Spinal cord (tissue), 10 donors: ENCODE measurements around the gene RFTN1. TPM values are rescaled to one million over a fixed set of nuclear protein-coding genes. Genes with fewer than 3 reads are reported as not detected.

ENCODE experiments used
- DNase-seq, 6 donors: peaks; one replicate each; pipeline versions ENCODE4 v3.0.0 to v3.0.0-alpha.2; 2013 to 2015; ENCODE audit warnings: low spot score in 6 of 6, low read depth in 4 of 6
- H3K27ac ChIP-seq: one replicate; pipeline ENCODE4 v1.5.1; 2013; ENCODE audit warnings: low read depth, low read length, control low read depth
- H3K27me3 ChIP-seq: one replicate; pipeline ENCODE4 v1.6.1; 2013; ENCODE audit warnings: low read length; ENCODE audit not compliant: control insufficient read depth, insufficient read depth
- H3K36me3 ChIP-seq: one replicate; pipeline ENCODE4 v1.6.1; 2013; ENCODE audit warnings: low read length; ENCODE audit not compliant: control insufficient read depth, insufficient read depth
- H3K4me1 ChIP-seq: one replicate; pipeline ENCODE4 v1.6.1; 2013; ENCODE audit warnings: low read length; ENCODE audit not compliant: control insufficient read depth, insufficient read depth
- H3K4me3 ChIP-seq: one replicate; pipeline ENCODE4 v1.5.1; 2013; ENCODE audit warnings: low read depth, low read length, control low read depth
- H3K9me3 ChIP-seq: one replicate; pipeline ENCODE4 v1.6.1; 2013; ENCODE audit warnings: low read length; ENCODE audit not compliant: control insufficient read depth, insufficient read depth
- WGBS: methylation state at CpG from one replicate; pipeline ENCODE4 v1.1.5; 2013; ENCODE audit warnings: missing lambda C conversion rate; ENCODE audit not compliant: insufficient coverage; 5-methylcytosine and 5-hydroxymethylcytosine counted together
- polyA plus RNA-seq, 2 donors: library from polyadenylated mRNA; unstranded; fragments of 120-200 nt; gene quantifications; one replicate each; pipeline ENCODE4 v1.2.1, GENCODE V29; 2013; ENCODE audit not compliant: insufficient read length in 2 of 2
- total RNA-seq, 2 donors: library from RNA; depleted of rRNA in 1 of 2; stranded (reverse); fragments of 120-200 nt in 1 of 2; fragments of >200 nt in 1 of 2; gene quantifications; one replicate each; pipeline versions ENCODE4 v1.2.3 to v1.2.4, GENCODE V29; 2013 to 2014
- donor health status: healthy.

The RFTN1 gene
- total and polyA plus RNA-seq, 4 donors, result 15.6 to 26.8 (median 25.7) TPM

DNA sequence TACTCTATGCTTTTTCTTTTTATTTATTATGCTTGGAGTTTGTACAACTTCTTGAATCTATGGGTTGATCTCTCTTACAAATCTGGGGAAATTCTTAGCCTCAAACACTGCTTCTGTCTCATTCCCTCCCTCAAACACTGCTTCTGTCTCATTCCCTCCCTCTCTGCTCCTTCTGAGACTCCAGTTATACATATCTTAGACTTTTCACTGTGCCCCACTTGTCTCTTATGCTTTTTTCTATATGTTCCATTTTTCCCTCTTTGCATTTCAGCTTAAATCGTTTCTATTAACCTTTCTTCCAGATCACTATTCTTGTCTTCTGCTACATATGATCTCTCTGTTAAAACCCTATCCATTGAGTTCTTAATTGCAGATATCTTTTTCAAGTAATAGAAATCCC is 50.4 kb downstream of the RFTN1 start:
- Histone ChIP-seq H3K9me3 (no peaks in the 10 kb centered on the region), H3K4me3 (no peak overlapping the region), H3K27me3 (no peaks in the 10 kb centered on the region), H3K36me3 (no peaks in the 10 kb centered on the region), H3K27ac (no peak overlapping the region), H3K4me1 (peaks cover 3% of the 10 kb centered on the region)
- no peak for DNase-seq
- WGBS, result no CpG with 5 or more reads among the region's 1 CpG

GRCh38 chr3:16462679-16463078 is 50.8 kb downstream of the RFTN1 start:
- H3K9me3 ChIP-seq, result no peaks in the 10 kb centered on the region
- H3K4me3 ChIP-seq, result no peak overlapping the region
- WGBS, result 85% methylated on average over 3 of the region's 5 CpGs
- no peak overlapping the region for H3K27ac ChIP-seq
- DNase-seq, result no peak
- peaks cover 3% of the 10 kb centered on the region for H3K4me1 ChIP-seq
- H3K27me3 ChIP-seq, result no peaks in the 10 kb centered on the region
- no peaks in the 10 kb centered on the region for H3K36me3 ChIP-seq

GRCh38 chr3:16461463-16462245 is 51.8 kb downstream of the RFTN1 start:
- H3K27me3 ChIP-seq, result no peaks in the 10 kb centered on the region
- no peaks in the 10 kb centered on the region for H3K9me3 ChIP-seq
- H3K27ac ChIP-seq, result no peak overlapping the region
- no peaks in the 10 kb centered on the region for H3K36me3 ChIP-seq
- WGBS, result 65% methylated on average over 3 of the region's 3 CpGs
- no peak overlapping the region for H3K4me3 ChIP-seq
- peaks cover 3% of the 10 kb centered on the region for H3K4me1 ChIP-seq
- peak in 1 of 6 donors; percentile 70 for DNase-seq

- Histone ChIP-seq H3K27me3 (no peaks in the 10 kb centered on the region), H3K27ac (no peak overlapping the region), H3K9me3 (no peaks in the 10 kb centered on the region), H3K4me1 (peaks cover 3% of the 10 kb centered on the region), H3K4me3 (no peak overlapping the region), H3K36me3 (no peaks in the 10 kb centered on the region)
- WGBS, result 62% methylated on average over 3 of the region's 4 CpGs
- DNase-seq, result peak in 1 of 6 donors; percentile 86
These were observed 52.6 kb downstream of the RFTN1 start for GRCh38 chr3:16460886-16461285.

DNA sequence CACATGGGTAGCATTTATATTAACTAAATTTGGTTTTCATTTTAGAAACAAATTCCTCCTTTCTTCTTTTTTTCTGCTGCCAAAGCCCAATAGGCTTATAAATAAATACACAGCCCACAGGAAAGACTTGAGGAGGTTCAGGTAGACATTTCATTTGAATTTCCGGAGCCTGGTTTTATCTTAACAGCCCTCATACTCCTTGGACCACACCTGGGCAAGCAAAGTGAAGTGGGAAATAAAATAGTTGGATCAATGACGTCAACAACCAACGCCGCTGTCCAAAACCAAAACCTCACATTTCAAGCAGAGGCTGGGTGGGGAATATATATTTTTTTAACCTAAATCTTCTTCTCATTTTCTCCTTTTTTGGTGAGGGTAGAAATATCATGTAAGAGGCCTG is 53.2 kb downstream of the RFTN1 start:
- Histone ChIP-seq H3K36me3 (no peaks in the 10 kb centered on the region), H3K4me1 (peaks cover 3% of the 10 kb centered on the region), H3K27me3 (no peaks in the 10 kb centered on the region), H3K27ac (no peak overlapping the region), H3K9me3 (no peaks in the 10 kb centered on the region), H3K4me3 (no peak overlapping the region)
- no peak for DNase-seq
- WGBS, result no CpG with 5 or more reads among the region's 4 CpGs

DNA sequence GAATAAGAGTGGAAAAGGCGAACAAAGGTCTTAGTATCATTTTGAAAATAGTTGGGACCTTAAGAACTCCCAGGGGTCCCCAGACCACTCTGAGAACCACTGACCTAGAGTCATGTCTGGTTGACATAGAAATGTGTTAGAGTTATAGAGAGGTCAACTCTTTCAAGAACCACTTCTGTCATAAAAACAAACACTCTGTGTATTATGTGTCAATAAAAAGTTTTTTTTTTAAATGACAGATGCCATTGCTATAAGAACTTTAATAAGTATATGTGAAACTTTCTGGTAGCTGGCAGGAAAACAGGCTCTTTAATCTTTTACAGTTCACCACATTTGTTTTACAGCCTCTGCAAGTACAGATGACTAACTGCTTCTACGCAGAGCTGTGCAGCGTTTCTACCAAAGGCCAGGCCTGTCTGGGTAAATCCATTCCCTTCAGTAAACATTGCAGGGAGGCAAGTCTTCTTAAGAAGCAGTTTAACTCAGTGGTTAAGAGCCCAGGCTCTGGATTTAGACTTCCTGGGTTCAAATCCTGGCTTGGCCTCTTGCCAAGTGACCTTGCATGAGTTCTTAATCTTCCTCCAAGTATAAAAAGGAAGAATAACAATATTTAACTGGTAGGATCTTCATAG is 56.6 kb downstream of the RFTN1 start:
- no peak overlapping the region for H3K4me3 ChIP-seq
- no peak overlapping the region for H3K27ac ChIP-seq
- peaks cover 7% of the 10 kb centered on the region for H3K4me1 ChIP-seq
- H3K9me3 ChIP-seq, result no peaks in the 10 kb centered on the region
- no peaks in the 10 kb centered on the region for H3K36me3 ChIP-seq
- no peaks in the 10 kb centered on the region for H3K27me3 ChIP-seq
- peak in 1 of 6 donors; percentile 25 for DNase-seq
- WGBS, result 76% methylated on average over 2 of the region's 3 CpGs

- no peak overlapping the region for H3K4me3 ChIP-seq
- no peaks in the 10 kb centered on the region for H3K27me3 ChIP-seq
- peaks cover 7% of the 10 kb centered on the region for H3K4me1 ChIP-seq
- no peaks in the 10 kb centered on the region for H3K36me3 ChIP-seq
- WGBS, result 75% methylated on average over 4 of the region's 8 CpGs
- no peak overlapping the region for H3K27ac ChIP-seq
- no peaks in the 10 kb centered on the region for H3K9me3 ChIP-seq
- no peak for DNase-seq
These were observed 57.5 kb downstream of the RFTN1 start for GRCh38 chr3:16455966-16456365.

GRCh38 chr3:16455001-16455400 is 58.5 kb downstream of the RFTN1 start:
- Histone ChIP-seq H3K4me1 (peaks cover 3% of the 10 kb centered on the region), H3K27me3 (no peaks in the 10 kb centered on the region), H3K9me3 (no peaks in the 10 kb centered on the region), H3K27ac (no peak overlapping the region), H3K36me3 (no peaks in the 10 kb centered on the region), H3K4me3 (no peak overlapping the region)
- DNase-seq, result peak in 1 of 6 donors; percentile 42
- WGBS, result 49% methylated on average over 5 of the region's 7 CpGs

GRCh38 chr3:16452261-16452660 is 61.2 kb downstream of the RFTN1 start:
- DNase-seq, result no peak
- Histone ChIP-seq H3K9me3 (no peaks in the 10 kb centered on the region), H3K27me3 (no peaks in the 10 kb centered on the region), H3K27ac (no peak overlapping the region), H3K36me3 (no peaks in the 10 kb centered on the region), H3K4me3 (no peak overlapping the region), H3K4me1 (peaks cover 7% of the 10 kb centered on the region)
- WGBS, result no CpG with 5 or more reads among the region's 4 CpGs

- Histone ChIP-seq H3K27ac (no peak overlapping the region), H3K36me3 (no peaks in the 10 kb centered on the region), H3K27me3 (no peaks in the 10 kb centered on the region), H3K9me3 (no peaks in the 10 kb centered on the region), H3K4me3 (no peak overlapping the region), H3K4me1 (peaks cover 4% of the 10 kb centered on the region)
- WGBS, result 80% methylated on average over 5 of the region's 6 CpGs
- DNase-seq, result no peak
These were observed 64.1 kb downstream of the RFTN1 start for GRCh38 chr3:16449369-16449768.
